SK-N-SH treated with all-trans-retinoic acid at 6 μM for 48 hours (cell line): ENCODE measurements around the gene MRPL44.

Experiments
- ATAC-seq: fragments of 200-7000 bp; cut with Tn5 transposase; 3 replicates; pipeline ENCODE4 v1.9.1; 2020; ENCODE audit warnings: mild to moderate bottlenecking, moderate library complexity
- ARNTL ChIP-seq: fragments of 450-650 bp; formaldehyde crosslinking; IDR thresholded peaks from 2 replicates; pipeline ENCODE4 v1.5.0; 2020; ENCODE audit warnings: low read depth, mild to moderate bottlenecking, moderate library complexity, borderline replicate concordance
- BACH2 ChIP-seq: fragments of 250-450 bp; sonication (Bioruptor Pico); IDR thresholded peaks from 2 replicates; pipeline ENCODE4 v1.9.0; 2021; ENCODE audit warnings: mild to moderate bottlenecking, borderline replicate concordance
- CSDC2 ChIP-seq: fragments of 250-450 bp; sonication (Bioruptor Pico); IDR thresholded peaks from 2 replicates; pipeline ENCODE4 v1.5.0; 2020; ENCODE audit warnings: mild to moderate bottlenecking, moderate library complexity
- ESRRG ChIP-seq: fragments of 250-450 bp; sonication (Bioruptor Pico); IDR thresholded peaks from 2 replicates; pipeline ENCODE4 v1.6.1; 2021; ENCODE audit warnings: mild to moderate bottlenecking
- GLIS3 ChIP-seq: fragments of 250-450 bp; sonication (Bioruptor Pico); IDR thresholded peaks from 2 replicates; pipeline ENCODE4 v1.5.0; 2020; ENCODE audit warnings: mild to moderate bottlenecking, moderate library complexity
- ISL1 ChIP-seq: fragments of 250-450 bp; sonication (Bioruptor Pico); IDR thresholded peaks from 2 replicates; pipeline ENCODE4 v2.1.2; 2022; ENCODE audit warnings: mild to moderate bottlenecking, moderate library complexity
- OSR1 ChIP-seq: fragments of 250-450 bp; sonication (Bioruptor Pico); IDR thresholded peaks from 2 replicates; pipeline ENCODE4 v1.8.0; 2022; ENCODE audit warnings: moderate library complexity, mild to moderate bottlenecking, inconsistent platforms
- PPARA ChIP-seq: fragments of 250-450 bp; sonication (Bioruptor Pico); IDR thresholded peaks from 2 replicates; pipeline ENCODE4 v1.5.0; 2020; ENCODE audit warnings: mild to moderate bottlenecking, borderline replicate concordance
- RARB ChIP-seq: fragments of 250-450 bp; sonication (Bioruptor Pico); IDR thresholded peaks from 2 replicates; pipeline ENCODE4 v1.8.0; 2021; ENCODE audit warnings: mild to moderate bottlenecking, moderate library complexity
- TCF4 ChIP-seq: fragments of 250-450 bp; sonication (Bioruptor Pico); IDR thresholded peaks from 2 replicates; pipeline ENCODE4 v1.8.0; 2021; ENCODE audit warnings: mild to moderate bottlenecking, moderate library complexity, borderline replicate concordance
- TOX ChIP-seq: fragments of 250-450 bp; sonication (Bioruptor Pico); IDR thresholded peaks from 2 replicates; pipeline ENCODE4 v1.8.0; 2021; ENCODE audit warnings: mild to moderate bottlenecking, moderate library complexity, borderline replicate concordance
- ZC3H10 ChIP-seq: fragments of 250-450 bp; sonication (Bioruptor Pico); IDR thresholded peaks from 2 replicates; pipeline ENCODE4 v1.5.1; 2021; ENCODE audit warnings: mild to moderate bottlenecking, moderate library complexity
- ZFP3 ChIP-seq: fragments of 250-450 bp; sonication (Bioruptor Pico); IDR thresholded peaks from 2 replicates; pipeline ENCODE4 v1.5.0; 2020; ENCODE audit warnings: mild to moderate bottlenecking, moderate library complexity
- ZFP30 ChIP-seq: fragments of 450-650 bp; formaldehyde crosslinking; IDR thresholded peaks from 2 replicates; pipeline ENCODE4 v1.5.0; 2022; ENCODE audit warnings: mild to moderate bottlenecking, moderate library complexity
- ZNF565 ChIP-seq: fragments of 450-650 bp; formaldehyde crosslinking; conservative IDR thresholded peaks from 2 replicates; pipeline ENCODE4 v1.5.0; 2020; ENCODE audit warnings: low read depth, mild to moderate bottlenecking, moderate library complexity
- ZNF70 ChIP-seq: fragments of 450-650 bp; formaldehyde crosslinking; IDR thresholded peaks from 2 replicates; pipeline ENCODE4 v1.5.0; 2020; ENCODE audit warnings: mild to moderate bottlenecking, moderate library complexity
- TF ChIP-seq, protein P1 (sequence below): fragments of 250-450 bp; sonication (Bioruptor Pico); IDR thresholded peaks from 2 replicates; pipeline ENCODE4 v1.5.1; 2021; ENCODE audit warnings: mild to moderate bottlenecking, moderate library complexity
- TF ChIP-seq, protein P2 (sequence below): fragments of 250-450 bp; sonication (Bioruptor Pico); IDR thresholded peaks from 2 replicates; pipeline ENCODE4 v1.5.1; 2020; ENCODE audit warnings: low read depth, mild to moderate bottlenecking, moderate library complexity
- TF ChIP-seq, protein P3 (sequence below): fragments of 250-450 bp; sonication (Bioruptor Pico); IDR thresholded peaks from 2 replicates; pipeline ENCODE4 v1.5.0; 2020; ENCODE audit warnings: mild to moderate bottlenecking, moderate library complexity
- TF ChIP-seq, protein P4 (sequence below): fragments of 250-450 bp; sonication (Bioruptor Pico); IDR thresholded peaks from 2 replicates; pipeline ENCODE4 v1.8.0; 2020; ENCODE audit warnings: mild to moderate bottlenecking, moderate library complexity, borderline replicate concordance

Gene MRPL44

DNA sequence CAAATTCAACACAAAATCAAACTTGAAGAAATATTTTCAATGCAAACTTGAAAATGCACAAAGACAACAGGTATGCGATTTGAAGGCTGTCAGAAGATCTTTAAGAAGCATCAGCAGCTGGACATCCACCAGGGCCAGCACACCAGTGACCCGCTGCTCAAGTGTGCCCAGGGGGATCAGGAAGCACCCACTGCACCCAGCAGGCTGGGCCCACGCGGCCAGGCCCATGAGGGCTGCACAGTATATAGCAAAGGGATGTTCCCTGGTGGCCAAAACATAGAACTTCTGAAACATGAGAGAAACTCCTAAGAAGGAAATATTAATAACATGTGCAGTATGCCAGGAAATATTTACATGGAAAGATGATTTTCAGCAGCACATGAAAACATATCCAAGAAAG, 37.2 kb upstream of the MRPL44 start:
- TF ChIP-seq, protein P1, sequence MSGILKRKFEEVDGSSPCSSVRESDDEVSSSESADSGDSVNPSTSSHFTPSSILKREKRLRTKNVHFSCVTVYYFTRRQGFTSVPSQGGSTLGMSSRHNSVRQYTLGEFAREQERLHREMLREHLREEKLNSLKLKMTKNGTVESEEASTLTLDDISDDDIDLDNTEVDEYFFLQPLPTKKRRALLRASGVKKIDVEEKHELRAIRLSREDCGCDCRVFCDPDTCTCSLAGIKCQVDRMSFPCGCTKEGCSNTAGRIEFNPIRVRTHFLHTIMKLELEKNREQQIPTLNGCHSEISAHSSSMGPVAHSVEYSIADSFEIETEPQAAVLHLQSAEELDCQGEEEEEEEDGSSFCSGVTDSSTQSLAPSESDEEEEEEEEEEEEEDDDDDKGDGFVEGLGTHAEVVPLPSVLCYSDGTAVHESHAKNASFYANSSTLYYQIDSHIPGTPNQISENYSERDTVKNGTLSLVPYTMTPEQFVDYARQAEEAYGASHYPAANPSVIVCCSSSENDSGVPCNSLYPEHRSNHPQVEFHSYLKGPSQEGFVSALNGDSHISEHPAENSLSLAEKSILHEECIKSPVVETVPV (CRISPR knock-in tag): no peak
- no peak for TF ChIP-seq TOX (CRISPR knock-in tag)
- TF ChIP-seq CSDC2 (CRISPR knock-in tag): no peak
- no peak for TF ChIP-seq TCF4 (CRISPR knock-in tag)
- no peak for TF ChIP-seq ISL1 (CRISPR knock-in tag)
- no peak for TF ChIP-seq OSR1 (CRISPR knock-in tag)
- no peak for TF ChIP-seq PPARA
- peak; percentile 40; the same call in 2 of the 3 replicates for ATAC-seq

DNA sequence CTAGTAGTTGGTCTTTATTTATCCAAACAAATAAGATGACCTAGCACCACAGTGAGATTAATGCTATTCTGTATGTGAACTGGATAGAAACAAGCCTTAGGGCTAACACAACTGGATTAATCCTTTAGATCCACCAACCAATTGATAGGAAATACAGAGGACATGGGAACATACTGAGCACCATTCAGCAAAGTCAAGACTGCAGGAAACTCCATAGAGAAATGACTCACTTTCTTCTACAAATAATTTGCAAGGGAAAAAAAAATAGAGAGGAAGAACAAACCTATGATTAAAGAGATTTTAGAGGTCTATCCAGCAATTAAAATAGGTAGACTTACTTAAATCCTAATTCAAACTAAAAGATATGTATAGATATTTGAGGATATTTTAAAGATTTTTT, 36.1 kb upstream of the MRPL44 start:
- TF ChIP-seq ESRRG (CRISPR knock-in tag): no peak
- TF ChIP-seq TCF4 (CRISPR knock-in tag): no peak
- TF ChIP-seq BACH2 (CRISPR knock-in tag): no peak
- TF ChIP-seq, protein P2, sequence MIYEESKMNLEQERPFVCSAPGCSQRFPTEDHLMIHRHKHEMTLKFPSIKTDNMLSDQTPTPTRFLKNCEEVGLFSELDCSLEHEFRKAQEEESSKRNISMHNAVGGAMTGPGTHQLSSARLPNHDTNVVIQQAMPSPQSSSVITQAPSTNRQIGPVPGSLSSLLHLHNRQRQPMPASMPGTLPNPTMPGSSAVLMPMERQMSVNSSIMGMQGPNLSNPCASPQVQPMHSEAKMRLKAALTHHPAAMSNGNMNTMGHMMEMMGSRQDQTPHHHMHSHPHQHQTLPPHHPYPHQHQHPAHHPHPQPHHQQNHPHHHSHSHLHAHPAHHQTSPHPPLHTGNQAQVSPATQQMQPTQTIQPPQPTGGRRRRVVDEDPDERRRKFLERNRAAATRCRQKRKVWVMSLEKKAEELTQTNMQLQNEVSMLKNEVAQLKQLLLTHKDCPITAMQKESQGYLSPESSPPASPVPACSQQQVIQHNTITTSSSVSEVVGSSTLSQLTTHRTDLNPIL (CRISPR knock-in tag): no peak
- no peak for TF ChIP-seq ZC3H10
- no peak for TF ChIP-seq GLIS3 (CRISPR knock-in tag)
- TF ChIP-seq, protein P1 (CRISPR knock-in tag): no peak
- TF ChIP-seq, protein P3, sequence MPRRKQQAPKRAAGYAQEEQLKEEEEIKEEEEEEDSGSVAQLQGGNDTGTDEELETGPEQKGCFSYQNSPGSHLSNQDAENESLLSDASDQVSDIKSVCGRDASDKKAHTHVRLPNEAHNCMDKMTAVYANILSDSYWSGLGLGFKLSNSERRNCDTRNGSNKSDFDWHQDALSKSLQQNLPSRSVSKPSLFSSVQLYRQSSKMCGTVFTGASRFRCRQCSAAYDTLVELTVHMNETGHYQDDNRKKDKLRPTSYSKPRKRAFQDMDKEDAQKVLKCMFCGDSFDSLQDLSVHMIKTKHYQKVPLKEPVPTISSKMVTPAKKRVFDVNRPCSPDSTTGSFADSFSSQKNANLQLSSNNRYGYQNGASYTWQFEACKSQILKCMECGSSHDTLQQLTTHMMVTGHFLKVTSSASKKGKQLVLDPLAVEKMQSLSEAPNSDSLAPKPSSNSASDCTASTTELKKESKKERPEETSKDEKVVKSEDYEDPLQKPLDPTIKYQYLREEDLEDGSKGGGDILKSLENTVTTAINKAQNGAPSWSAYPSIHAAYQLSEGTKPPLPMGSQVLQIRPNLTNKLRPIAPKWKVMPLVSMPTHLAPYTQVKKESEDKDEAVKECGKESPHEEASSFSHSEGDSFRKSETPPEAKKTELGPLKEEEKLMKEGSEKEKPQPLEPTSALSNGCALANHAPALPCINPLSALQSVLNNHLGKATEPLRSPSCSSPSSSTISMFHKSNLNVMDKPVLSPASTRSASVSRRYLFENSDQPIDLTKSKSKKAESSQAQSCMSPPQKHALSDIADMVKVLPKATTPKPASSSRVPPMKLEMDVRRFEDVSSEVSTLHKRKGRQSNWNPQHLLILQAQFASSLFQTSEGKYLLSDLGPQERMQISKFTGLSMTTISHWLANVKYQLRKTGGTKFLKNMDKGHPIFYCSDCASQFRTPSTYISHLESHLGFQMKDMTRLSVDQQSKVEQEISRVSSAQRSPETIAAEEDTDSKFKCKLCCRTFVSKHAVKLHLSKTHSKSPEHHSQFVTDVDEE (CRISPR knock-in tag): no peak
- no peak for TF ChIP-seq TOX (CRISPR knock-in tag)
- TF ChIP-seq ZFP30: no peak
- TF ChIP-seq RARB (CRISPR knock-in tag): no peak
- TF ChIP-seq ZNF565 (CRISPR knock-in tag): no peak

DNA sequence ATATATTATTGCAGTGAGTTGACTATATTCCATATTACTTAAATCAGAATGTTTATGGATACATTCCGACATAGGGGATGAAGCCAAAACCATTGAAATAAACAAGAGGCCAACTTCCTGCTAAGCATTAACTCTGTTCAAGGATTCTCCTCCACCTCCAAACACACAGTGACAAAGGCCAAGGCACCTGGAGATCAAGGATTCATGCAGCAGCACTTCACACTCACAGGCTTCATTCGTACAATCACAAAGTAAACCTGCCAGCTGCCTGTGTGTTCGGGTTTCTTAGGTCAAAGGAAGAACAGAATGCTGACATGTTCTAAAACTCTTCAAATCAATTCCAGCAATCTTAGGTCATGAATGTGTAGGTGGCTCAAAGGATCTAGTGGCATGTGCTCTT, 35.0 kb upstream of the MRPL44 start:
- TF ChIP-seq ZC3H10: no peak
- no peak for TF ChIP-seq ZFP3 (CRISPR knock-in tag)
- TF ChIP-seq, protein P4, sequence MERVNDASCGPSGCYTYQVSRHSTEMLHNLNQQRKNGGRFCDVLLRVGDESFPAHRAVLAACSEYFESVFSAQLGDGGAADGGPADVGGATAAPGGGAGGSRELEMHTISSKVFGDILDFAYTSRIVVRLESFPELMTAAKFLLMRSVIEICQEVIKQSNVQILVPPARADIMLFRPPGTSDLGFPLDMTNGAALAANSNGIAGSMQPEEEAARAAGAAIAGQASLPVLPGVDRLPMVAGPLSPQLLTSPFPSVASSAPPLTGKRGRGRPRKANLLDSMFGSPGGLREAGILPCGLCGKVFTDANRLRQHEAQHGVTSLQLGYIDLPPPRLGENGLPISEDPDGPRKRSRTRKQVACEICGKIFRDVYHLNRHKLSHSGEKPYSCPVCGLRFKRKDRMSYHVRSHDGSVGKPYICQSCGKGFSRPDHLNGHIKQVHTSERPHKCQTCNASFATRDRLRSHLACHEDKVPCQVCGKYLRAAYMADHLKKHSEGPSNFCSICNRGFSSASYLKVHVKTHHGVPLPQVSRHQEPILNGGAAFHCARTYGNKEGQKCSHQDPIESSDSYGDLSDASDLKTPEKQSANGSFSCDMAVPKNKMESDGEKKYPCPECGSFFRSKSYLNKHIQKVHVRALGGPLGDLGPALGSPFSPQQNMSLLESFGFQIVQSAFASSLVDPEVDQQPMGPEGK (CRISPR knock-in tag): no peak
- no peak for TF ChIP-seq ZNF565 (CRISPR knock-in tag)
- no peak for TF ChIP-seq TCF4 (CRISPR knock-in tag)
- TF ChIP-seq ARNTL (CRISPR knock-in tag): no peak
- TF ChIP-seq PPARA: no peak
- TF ChIP-seq ZNF70 (CRISPR knock-in tag): no peak
- no peak for TF ChIP-seq ISL1 (CRISPR knock-in tag)
- TF ChIP-seq, protein P2 (CRISPR knock-in tag): no peak
- TF ChIP-seq, protein P1 (CRISPR knock-in tag): no peak
- ATAC-seq: no peak

More for the DNA sequence above, 36.1 kb upstream of the MRPL44 start:
- no peak for ATAC-seq
